Neural cell (in vitro differentiated cells): Measurements from ENCODE around the gene CPSF3.

Source experiments
- CTCF ChIP-seq: fragments of 450-650 bp; IDR thresholded peaks from 2 replicates; pipeline ENCODE4 v1.5.1; 2014; ENCODE audit warnings: antibody characterized with exemption, mild to moderate bottlenecking, moderate library complexity; ENCODE audit not compliant: poor library complexity, severe bottlenecking
- EP300 ChIP-seq: fragments of 450-650 bp; conservative IDR thresholded peaks from 2 replicates; pipeline ENCODE4 v1.6.1; 2014; ENCODE audit warnings: antibody characterized with exemption, mild to moderate bottlenecking, moderate library complexity; ENCODE audit not compliant: poor library complexity, severe bottlenecking
- EZH2 ChIP-seq: fragments of 200-600, 300-800 bp; shearing (Covaris generic), sonication (generic); IDR thresholded peaks from 2 replicates; pipeline ENCODE4 v1.6.1; 2014; ENCODE audit warnings: antibody characterized with exemption, low read length, borderline replicate concordance, mild to moderate bottlenecking; ENCODE audit not compliant: insufficient read depth, poor library complexity, severe bottlenecking
- POLR2AphosphoS5 ChIP-seq: IDR thresholded peaks from 2 replicates; pipeline ENCODE4 v1.6.1; 2012
- RAD21 ChIP-seq: fragments of 450-650 bp; conservative IDR thresholded peaks from 2 replicates; pipeline ENCODE4 v1.6.1; 2014; ENCODE audit warnings: antibody characterized with exemption, mild to moderate bottlenecking, moderate library complexity
- TAF1 ChIP-seq: IDR thresholded peaks from 2 replicates; pipeline ENCODE4 v1.6.1; 2012; ENCODE audit warnings: low read depth
- TF ChIP-seq, protein P1 (sequence below): IDR thresholded peaks from 2 replicates; pipeline ENCODE4 v1.6.1; 2012; ENCODE audit warnings: borderline replicate concordance

GRCh38 chr2:9465170-9465569, 41.7 kb downstream of the CPSF3 start:
- no peak for TF ChIP-seq EZH2
- no peak for TF ChIP-seq TAF1
- TF ChIP-seq, protein P1, sequence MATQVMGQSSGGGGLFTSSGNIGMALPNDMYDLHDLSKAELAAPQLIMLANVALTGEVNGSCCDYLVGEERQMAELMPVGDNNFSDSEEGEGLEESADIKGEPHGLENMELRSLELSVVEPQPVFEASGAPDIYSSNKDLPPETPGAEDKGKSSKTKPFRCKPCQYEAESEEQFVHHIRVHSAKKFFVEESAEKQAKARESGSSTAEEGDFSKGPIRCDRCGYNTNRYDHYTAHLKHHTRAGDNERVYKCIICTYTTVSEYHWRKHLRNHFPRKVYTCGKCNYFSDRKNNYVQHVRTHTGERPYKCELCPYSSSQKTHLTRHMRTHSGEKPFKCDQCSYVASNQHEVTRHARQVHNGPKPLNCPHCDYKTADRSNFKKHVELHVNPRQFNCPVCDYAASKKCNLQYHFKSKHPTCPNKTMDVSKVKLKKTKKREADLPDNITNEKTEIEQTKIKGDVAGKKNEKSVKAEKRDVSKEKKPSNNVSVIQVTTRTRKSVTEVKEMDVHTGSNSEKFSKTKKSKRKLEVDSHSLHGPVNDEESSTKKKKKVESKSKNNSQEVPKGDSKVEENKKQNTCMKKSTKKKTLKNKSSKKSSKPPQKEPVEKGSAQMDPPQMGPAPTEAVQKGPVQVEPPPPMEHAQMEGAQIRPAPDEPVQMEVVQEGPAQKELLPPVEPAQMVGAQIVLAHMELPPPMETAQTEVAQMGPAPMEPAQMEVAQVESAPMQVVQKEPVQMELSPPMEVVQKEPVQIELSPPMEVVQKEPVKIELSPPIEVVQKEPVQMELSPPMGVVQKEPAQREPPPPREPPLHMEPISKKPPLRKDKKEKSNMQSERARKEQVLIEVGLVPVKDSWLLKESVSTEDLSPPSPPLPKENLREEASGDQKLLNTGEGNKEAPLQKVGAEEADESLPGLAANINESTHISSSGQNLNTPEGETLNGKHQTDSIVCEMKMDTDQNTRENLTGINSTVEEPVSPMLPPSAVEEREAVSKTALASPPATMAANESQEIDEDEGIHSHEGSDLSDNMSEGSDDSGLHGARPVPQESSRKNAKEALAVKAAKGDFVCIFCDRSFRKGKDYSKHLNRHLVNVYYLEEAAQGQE, result no peak
- no peak for TF ChIP-seq CTCF
- TF ChIP-seq POLR2AphosphoS5, result no peak
- no peak for TF ChIP-seq EP300
- TF ChIP-seq RAD21, result no peak
